ENCODE data around the gene ENAH.
"Not testable (repeated sequence)": the region's sequence is repeated elsewhere in the genome, so short reads cannot be mapped to it uniquely, and the experiment has no call there.

ENAH gene

GRCh38 chr1:225486856-225487255, 166.1 kb downstream of the ENAH start:
- no peak for DNase-seq (ENCODE audit: low spot score)

DNA sequence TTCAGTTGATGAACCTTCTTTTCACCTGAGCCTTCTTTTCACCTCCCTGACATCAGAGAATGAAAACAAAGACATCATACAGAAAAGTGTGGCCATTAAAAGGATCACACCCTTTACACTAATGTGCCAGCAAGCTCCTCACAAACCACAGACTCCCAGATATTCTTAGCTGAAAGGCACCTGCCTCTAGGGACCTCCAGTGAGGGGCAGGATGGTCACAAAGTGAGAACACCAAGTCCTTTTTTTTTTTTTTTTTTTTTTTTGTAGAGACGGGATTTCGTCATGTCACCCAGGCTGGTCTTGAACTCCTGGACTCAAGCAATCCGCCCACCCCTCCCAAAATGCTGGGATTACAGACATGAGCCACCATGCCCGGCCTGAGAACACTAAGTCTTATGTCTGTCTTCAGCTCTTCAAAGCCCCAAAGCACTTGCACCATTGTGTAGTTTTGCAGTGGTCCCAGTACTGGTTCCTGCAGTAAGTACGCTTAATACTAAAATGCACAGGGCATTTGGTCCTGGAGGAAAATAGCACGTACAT, 166.9 kb downstream of the ENAH start:
- DNase-seq (ENCODE audit: low spot score) = no peak

GRCh38 chr1:225485226-225485625, 167.7 kb downstream of the ENAH start:
- no peak for DNase-seq (ENCODE audit: low spot score)

DNA sequence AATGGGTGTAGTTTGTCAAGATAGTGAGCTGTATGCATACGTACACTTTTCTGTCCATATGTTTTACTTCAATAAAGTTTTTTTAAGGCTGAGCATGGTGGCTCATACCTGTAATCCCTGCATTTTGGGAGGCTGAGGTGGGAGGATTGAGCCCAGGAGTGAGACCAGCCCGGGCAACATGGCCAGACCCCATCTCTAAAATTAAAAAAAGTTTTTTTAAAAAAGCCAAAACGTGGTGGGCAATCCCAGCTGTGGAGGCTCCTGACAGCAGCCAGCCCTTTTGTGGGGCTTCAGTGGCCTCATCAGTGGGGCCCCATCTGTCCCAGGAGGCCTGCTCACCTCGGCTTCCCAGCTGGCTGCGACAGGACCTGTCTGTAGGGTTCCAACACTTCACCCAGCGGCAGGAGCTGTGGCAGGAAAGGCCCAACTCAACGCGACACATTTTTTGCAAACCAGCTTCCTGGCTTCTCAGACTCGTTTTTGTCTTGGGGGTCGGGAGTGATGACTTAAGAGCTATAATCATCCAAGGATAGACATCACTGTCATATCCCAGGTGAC, 168.2 kb downstream of the ENAH start:
- no peak for DNase-seq (ENCODE audit: low spot score)

GRCh38 chr1:225483818-225484656, 168.9 kb downstream of the ENAH start:
- DNase-seq (ENCODE audit: low spot score) = no peak

- DNase-seq (ENCODE audit: low spot score) = no peak
Observed at GRCh38 chr1:225482421-225482950, 170.4 kb downstream of the ENAH start.

DNA sequence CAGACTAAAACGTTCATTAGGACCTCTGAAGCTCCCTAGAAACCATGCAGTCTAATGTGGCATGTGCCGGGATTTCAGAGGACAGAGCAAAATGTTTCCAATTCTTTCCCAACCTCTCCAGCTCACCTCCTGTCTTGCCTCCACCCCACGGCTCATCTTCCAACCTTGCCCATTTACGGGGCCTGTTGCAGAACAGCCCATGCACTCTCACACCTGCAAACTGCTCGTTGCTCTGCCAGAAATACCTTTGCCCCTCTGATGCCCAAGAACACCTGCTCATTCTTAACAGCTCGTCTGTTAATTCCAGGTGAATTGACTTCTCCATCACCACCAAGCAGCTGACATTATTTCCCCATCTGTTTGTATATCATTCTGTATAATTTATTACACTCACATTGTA, 171.2 kb downstream of the ENAH start:
- no peak for DNase-seq (ENCODE audit: low spot score)

GRCh38 chr1:225480825-225481434, 172.0 kb downstream of the ENAH start:
- DNase-seq (ENCODE audit: low spot score) = peak; percentile 84

- no peak for DNase-seq (ENCODE audit: low spot score)
Observed at GRCh38 chr1:225479996-225480720, 172.8 kb downstream of the ENAH start.

DNA sequence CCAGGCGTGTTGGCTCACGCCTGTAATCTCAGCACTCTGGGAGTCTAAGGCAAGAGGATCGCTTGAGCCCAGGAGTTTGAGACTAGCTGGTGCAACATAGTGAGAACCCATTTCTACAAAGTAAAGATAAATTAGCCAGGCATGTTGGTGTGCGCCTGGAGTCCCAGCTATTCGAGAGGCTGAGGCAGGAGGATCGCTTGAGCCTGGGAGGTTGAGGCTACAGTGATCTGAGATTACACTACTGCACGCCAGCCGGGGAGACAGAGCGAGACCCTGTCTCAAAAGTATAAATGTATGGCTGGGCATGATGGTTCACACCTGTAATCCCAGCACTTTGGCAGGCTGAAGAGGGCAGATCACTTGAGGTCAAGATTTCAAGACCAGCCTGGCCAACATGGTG, 173.6 kb downstream of the ENAH start:
- DNase-seq (ENCODE audit: low spot score) = no peak

- no peak for DNase-seq (ENCODE audit: low spot score)
Observed at GRCh38 chr1:225477296-225477911, 175.5 kb downstream of the ENAH start.

DNA sequence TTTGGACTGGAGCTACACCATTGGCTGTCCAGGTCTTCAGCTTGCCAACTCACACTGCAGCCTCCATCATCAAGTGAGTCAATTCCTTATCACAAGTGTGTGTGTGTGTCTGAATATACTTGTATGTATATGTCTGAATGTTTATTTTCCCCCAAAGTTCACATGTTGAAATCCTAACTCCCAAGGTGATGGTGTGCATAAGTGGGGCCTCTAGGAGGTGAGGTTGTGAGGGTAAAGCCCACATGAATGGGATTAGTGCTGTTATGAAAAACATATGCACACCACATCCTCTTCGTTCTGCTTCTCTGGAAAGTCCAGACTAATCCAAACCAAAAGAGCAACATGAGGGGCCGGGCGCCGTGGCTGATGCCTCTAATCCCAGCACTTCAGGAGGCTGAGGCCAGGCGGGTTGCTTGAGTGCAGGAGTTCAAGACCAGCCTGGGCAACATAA, 176.4 kb downstream of the ENAH start:
- no peak for DNase-seq (ENCODE audit: low spot score)

GRCh38 chr1:225476100-225476511, 176.8 kb downstream of the ENAH start:
- no peak for DNase-seq (ENCODE audit: low spot score)

- peak; percentile 82 for DNase-seq (ENCODE audit: low spot score)
Observed at GRCh38 chr1:225474986-225475820, 177.7 kb downstream of the ENAH start.

- DNase-seq (ENCODE audit: low spot score) = no peak
Observed at GRCh38 chr1:225474439-225474985, 178.4 kb downstream of the ENAH start.

- not testable (repeated sequence) for DNase-seq (ENCODE audit: low spot score)
Observed at GRCh38 chr1:225473676-225474438, 179.1 kb downstream of the ENAH start.

- DNase-seq (ENCODE audit: low spot score) = not testable (repeated sequence)
Observed at GRCh38 chr1:225473266-225473665, 179.7 kb downstream of the ENAH start.

DNA sequence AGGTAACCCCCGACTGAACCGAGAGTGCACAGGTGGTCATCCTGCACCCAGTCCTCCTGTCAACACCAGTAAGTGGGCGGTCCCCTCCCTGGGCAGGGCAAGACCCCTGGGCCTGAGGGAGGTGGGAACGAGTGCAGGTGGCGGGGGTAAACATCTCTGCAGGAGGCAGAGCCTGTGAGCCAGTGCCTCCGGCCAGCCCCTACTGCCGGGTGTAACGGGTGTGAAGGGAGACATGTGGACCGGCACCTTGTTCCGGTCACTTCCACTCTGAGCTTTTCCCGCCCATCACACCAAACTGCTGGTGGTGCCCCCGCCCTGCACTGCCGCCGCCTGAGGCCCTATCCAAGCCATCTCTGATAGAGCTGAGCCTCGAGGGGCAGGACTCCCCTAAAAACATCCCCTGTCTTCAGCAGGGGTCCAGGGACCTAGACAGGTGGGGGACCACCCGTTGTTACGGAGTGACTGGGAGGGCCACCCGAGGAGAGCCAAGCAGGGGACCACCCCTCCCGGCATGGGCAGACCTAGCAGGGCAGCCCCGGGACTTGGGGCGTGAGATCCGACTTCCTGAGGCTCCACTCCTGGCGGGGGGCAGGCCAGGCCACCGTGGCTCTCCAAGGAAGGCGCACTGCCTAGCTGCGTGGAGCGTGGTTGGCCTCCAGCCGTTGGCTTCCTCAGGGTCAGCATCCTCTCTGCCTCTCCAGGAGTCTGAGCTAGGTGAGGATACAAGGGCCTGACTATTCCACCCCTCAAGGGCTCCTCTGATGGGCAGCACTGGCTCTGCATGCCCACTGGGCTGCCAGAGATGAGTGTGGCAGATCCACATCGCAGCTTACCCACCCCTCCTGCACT, 181.2 kb downstream of the ENAH start:
- DNase-seq (ENCODE audit: low spot score) = no peak

GRCh38 chr1:225471109-225471452, 181.8 kb downstream of the ENAH start:
- no peak for DNase-seq (ENCODE audit: low spot score)

Data from HuH-7.5 (cell line).